Measurements from ENCODE around the gene ESYT1.

The ESYT1 gene

DNA sequence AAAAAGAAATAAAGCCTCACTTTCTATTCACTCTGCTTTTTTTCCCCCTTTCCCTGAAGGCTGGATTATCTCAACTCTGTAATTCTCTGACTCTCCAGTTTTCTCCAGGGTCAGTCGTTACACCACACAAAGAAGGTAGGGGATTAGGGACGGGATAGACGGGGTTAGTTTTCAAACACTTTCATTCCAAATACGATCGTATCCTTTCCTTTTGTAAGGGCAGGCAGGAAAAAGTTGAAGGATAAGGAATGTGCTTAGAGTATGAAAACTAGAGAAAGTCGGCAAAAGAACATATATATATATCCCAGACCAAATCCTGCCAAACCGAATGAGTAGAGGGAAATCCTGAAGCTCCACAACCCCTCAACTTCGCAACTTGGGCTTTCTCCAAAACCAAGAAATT, 581 bp upstream of the ESYT1 start:
- peak overlapping the region; percentile 92 for H3K4me3 ChIP-seq (ENCODE audit: low read depth, low read length)
- TF ChIP-seq, protein P1, sequence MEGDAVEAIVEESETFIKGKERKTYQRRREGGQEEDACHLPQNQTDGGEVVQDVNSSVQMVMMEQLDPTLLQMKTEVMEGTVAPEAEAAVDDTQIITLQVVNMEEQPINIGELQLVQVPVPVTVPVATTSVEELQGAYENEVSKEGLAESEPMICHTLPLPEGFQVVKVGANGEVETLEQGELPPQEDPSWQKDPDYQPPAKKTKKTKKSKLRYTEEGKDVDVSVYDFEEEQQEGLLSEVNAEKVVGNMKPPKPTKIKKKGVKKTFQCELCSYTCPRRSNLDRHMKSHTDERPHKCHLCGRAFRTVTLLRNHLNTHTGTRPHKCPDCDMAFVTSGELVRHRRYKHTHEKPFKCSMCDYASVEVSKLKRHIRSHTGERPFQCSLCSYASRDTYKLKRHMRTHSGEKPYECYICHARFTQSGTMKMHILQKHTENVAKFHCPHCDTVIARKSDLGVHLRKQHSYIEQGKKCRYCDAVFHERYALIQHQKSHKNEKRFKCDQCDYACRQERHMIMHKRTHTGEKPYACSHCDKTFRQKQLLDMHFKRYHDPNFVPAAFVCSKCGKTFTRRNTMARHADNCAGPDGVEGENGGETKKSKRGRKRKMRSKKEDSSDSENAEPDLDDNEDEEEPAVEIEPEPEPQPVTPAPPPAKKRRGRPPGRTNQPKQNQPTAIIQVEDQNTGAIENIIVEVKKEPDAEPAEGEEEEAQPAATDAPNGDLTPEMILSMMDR (IDR thresholded peaks at IDR 0.05; ENCODE audit: insufficient read depth, low read depth, low read length, missing control alignments): no peak
- no peak for DNase-seq (ENCODE audit: low read depth)

GRCh38 chr12:56128670-56129205, 671 bp downstream of the ESYT1 start:
- H3K4me3 ChIP-seq (ENCODE audit: low read depth, low read length): peak overlapping the region; percentile 92
- TF ChIP-seq, protein P1 (IDR thresholded peaks at IDR 0.05; ENCODE audit: insufficient read depth, low read depth, low read length, missing control alignments): no peak
- DNase-seq (ENCODE audit: low read depth): peak; percentile 24

DNA sequence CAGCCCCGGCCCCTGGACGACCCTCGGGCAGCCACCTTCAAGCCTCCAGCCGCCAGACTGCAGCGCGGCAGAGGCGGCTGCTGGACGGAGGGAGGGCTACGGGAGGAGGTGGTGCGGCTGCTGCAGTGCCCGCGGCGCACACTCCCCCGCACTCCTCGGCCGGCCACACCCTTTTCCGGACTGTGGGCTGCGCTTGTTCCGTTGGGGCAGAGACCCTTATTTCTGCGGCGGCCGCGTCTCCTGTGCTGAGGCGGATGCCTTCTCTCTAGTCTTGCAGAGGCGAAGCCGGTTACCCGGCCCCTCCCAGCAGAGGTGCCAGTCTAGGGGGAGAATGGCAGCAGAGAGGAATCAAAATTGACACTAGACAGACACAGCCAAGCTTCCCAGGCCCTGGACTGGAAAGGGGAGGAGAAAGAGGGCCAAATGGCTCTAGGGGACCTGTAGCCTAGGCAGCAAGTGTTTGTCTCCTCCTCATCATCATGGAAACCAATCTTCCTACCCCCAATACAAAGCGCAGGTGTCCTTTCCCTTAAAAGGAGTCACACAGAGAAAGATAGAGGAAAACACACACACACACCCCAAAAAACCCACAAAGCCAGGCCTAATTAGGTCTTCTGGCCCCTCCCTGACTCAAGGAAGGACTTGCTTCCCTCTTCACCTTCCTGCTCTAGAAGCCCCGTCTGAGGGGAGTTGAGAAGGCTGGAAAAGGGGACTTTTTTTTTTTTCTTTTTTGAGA, 1.3 kb downstream of the ESYT1 start:
- TF ChIP-seq, protein P1 (IDR thresholded peaks at IDR 0.05; ENCODE audit: insufficient read depth, low read depth, low read length, missing control alignments): no peak
- H3K4me3 ChIP-seq (ENCODE audit: low read depth, low read length): peak overlapping the region; percentile 92
- DNase-seq (ENCODE audit: low read depth): peak; percentile 81

DNA sequence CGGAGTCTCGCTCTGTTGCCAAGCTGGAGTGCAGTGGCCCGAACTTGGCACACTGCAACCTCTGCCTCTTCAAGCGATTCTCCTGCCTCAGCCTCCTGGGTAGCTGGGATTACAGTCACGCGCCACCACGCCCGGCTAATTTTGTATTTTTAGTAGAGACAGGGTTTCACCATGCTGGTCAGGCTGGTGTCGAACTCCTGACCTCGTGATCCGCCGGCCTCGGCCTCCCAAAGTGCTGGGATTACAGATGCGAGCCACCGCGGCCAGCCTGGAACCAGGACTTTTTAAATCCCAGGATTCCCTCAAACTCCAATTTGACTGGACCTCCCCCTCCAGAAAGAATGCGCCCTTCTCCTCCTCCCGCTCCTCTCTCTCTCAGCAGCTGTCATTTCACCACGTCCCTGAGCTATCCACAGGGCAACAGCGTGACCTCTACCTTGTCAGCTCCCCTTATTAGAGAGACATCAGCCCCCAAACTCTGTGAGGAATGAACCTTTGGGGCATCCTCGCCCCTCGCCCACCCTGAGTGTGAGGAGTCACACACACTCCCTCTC, 2.0 kb downstream of the ESYT1 start:
- TF ChIP-seq, protein P1 (IDR thresholded peaks at IDR 0.05; ENCODE audit: insufficient read depth, low read depth, low read length, missing control alignments): no peak
- peak overlapping the region; percentile 92; the same call in 1 of the 2 replicates for H3K4me3 ChIP-seq (ENCODE audit: low read depth, low read length)
- no peak for DNase-seq (ENCODE audit: low read depth)

DNA sequence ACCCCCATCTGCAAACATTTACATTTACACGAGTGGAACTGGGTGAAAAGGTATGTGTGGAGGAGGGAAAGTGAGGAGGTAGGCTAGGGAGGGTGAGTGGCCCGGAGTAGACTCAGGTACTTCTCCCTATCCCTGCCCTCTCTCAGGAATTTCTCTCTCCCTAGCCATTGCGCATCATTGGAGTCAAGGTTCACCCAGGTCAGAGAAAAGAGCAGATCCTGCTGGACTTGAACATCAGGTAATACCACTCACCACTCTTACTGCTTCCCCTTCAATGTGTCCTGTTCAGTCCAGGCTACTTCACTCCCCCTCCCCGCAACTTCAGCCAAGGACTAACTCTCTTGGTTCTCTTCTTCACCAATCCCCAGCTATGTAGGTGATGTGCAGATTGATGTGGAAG, 2.8 kb downstream of the ESYT1 start:
- DNase-seq (ENCODE audit: low read depth): no peak

DNA sequence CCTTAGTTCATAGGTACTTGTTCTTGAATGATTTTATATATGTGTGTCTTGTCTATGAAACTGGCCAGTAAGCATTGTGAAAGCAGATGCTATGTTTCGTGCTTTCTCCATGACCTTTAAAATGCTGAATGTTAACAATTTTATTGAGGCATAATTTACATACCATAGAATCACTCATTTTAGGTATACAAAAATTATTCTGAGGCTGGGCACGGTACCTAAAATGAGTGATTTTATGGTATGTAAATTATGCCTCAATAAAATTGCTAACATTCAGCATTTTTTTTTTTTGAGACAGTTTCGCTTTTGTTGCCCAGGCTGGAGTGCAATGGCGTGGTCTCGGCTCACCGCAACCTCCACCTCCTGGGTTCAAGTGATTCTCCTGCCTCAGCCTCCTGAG, 6.8 kb downstream of the ESYT1 start:
- TF ChIP-seq, protein P1 (IDR thresholded peaks at IDR 0.05; ENCODE audit: insufficient read depth, low read depth, low read length, missing control alignments): no peak
- DNase-seq (ENCODE audit: low read depth): no peak
- H3K4me3 ChIP-seq (ENCODE audit: low read depth, low read length): no peak overlapping the region

More for the DNA sequence above, 2.8 kb downstream of the ESYT1 start:
- no peak overlapping the region for H3K4me3 ChIP-seq (ENCODE audit: low read depth, low read length)
- TF ChIP-seq, protein P1 (IDR thresholded peaks at IDR 0.05; ENCODE audit: insufficient read depth, low read depth, low read length, missing control alignments): no peak
